GM21528 (cell line): Measurements from ENCODE around the gene UBA3.

ENCODE experiments used
- ATAC-seq: cut with Tn5 transposase; IDR thresholded peaks from one replicate; pipeline ENCODE4 v1.9.1; 2021; ENCODE audit warnings: mild to moderate bottlenecking, moderate library complexity; ENCODE audit not compliant: unreplicated experiment, low FRiP score

The UBA3 gene

GRCh38 chr3:69102384-69102783, 22.2 kb upstream of the UBA3 start:
- no peak for ATAC-seq

GRCh38 chr3:69099576-69099975, 19.4 kb upstream of the UBA3 start:
- ATAC-seq = no peak

GRCh38 chr3:69097407-69098086, 17.4 kb upstream of the UBA3 start:
- no peak for ATAC-seq

GRCh38 chr3:69096299-69096698, 16.1 kb upstream of the UBA3 start:
- no peak for ATAC-seq

- no peak for ATAC-seq
These were observed 15.5 kb upstream of the UBA3 start for GRCh38 chr3:69095636-69096035.

GRCh38 chr3:69094467-69095205, 14.5 kb upstream of the UBA3 start:
- ATAC-seq = no peak

GRCh38 chr3:69092030-69092516, 11.9 kb upstream of the UBA3 start:
- ATAC-seq = peak; percentile 75

GRCh38 chr3:69091389-69092029, 11.3 kb upstream of the UBA3 start:
- peak; percentile 1 for ATAC-seq

GRCh38 chr3:69090021-69090420, 9.9 kb upstream of the UBA3 start:
- no peak for ATAC-seq

- peak; percentile 15 for ATAC-seq
These were observed 7.9 kb upstream of the UBA3 start for GRCh38 chr3:69088063-69088462.

GRCh38 chr3:69087030-69087791, 7.0 kb upstream of the UBA3 start:
- ATAC-seq = no peak

GRCh38 chr3:69085833-69086722, 5.9 kb upstream of the UBA3 start:
- ATAC-seq = no peak

GRCh38 chr3:69085168-69085832, 5.1 kb upstream of the UBA3 start:
- peak; percentile 2 for ATAC-seq

- peak; percentile 55 for ATAC-seq
These were observed 4.4 kb upstream of the UBA3 start, which contains the start of gene ARL6IP5 for GRCh38 chr3:69084326-69085167. Gene ARL6IP5, plus strand, starts transcription at chr3:69084937. Its CDS starts 111 bp downstream, at chr3:69085048.

GRCh38 chr3:69082805-69083204, 2.6 kb upstream of the UBA3 start:
- ATAC-seq = peak; percentile 46

- ATAC-seq = no peak
These were observed 2.2 kb upstream of the UBA3 start for GRCh38 chr3:69082361-69082760.

GRCh38 chr3:69081583-69082262, 1.6 kb upstream of the UBA3 start:
- ATAC-seq = no peak
